Hippocampal formation (tissue), 2 donors: ENCODE measurements around the gene HIPK2.
A peak's percentile ranks its signal among the peaks of the same experiment; 100 is the strongest.

Experiments used
- DNase-seq, 2 donors: peaks; one replicate each; lab custom pipeline; 2025; lab: John Stamatoyannopoulos, UW

HIPK2 gene

GRCh38 chr7:139715194-139715815 is 62.5 kb downstream of the HIPK2 start:
- DNase-seq: no peak

- DNase-seq: no peak
These were observed 63.5 kb downstream of the HIPK2 start for GRCh38 chr7:139714163-139714901.

GRCh38 chr7:139713526-139714162 is 64.2 kb downstream of the HIPK2 start:
- no peak for DNase-seq

- no peak for DNase-seq
These were observed 64.7 kb downstream of the HIPK2 start for GRCh38 chr7:139713061-139713460.

- DNase-seq: peak in 1 of 2 donors; percentile 42
These were observed 65.6 kb downstream of the HIPK2 start for GRCh38 chr7:139711991-139712743.

- no peak for DNase-seq
These were observed 67.8 kb downstream of the HIPK2 start for GRCh38 chr7:139710036-139710435.

GRCh38 chr7:139709485-139709884 is 68.3 kb downstream of the HIPK2 start:
- no peak for DNase-seq

GRCh38 chr7:139708541-139708940 is 69.3 kb downstream of the HIPK2 start:
- no peak for DNase-seq

- DNase-seq: no peak
These were observed 71.0 kb downstream of the HIPK2 start for GRCh38 chr7:139706837-139707236.

- DNase-seq: no peak
These were observed 73.4 kb downstream of the HIPK2 start for GRCh38 chr7:139704308-139704879.

GRCh38 chr7:139703487-139704307 is 74.1 kb downstream of the HIPK2 start:
- DNase-seq: no peak

- no peak for DNase-seq
These were observed 74.8 kb downstream of the HIPK2 start for GRCh38 chr7:139702811-139703486.

- peak in 1 of 2 donors; percentile 41 for DNase-seq
These were observed 75.5 kb downstream of the HIPK2 start for GRCh38 chr7:139702313-139702731.

- DNase-seq: no peak
These were observed 75.9 kb downstream of the HIPK2 start for GRCh38 chr7:139701908-139702307.

GRCh38 chr7:139700505-139701235 is 77.1 kb downstream of the HIPK2 start:
- no peak for DNase-seq

- DNase-seq: no peak
These were observed 77.9 kb downstream of the HIPK2 start for GRCh38 chr7:139699640-139700504.

GRCh38 chr7:139698844-139699243 is 79.0 kb downstream of the HIPK2 start:
- DNase-seq: no peak

GRCh38 chr7:139698278-139698677 is 79.5 kb downstream of the HIPK2 start:
- no peak for DNase-seq

- DNase-seq: no peak
These were observed 80.7 kb downstream of the HIPK2 start for GRCh38 chr7:139697056-139697455.
